Activated effector memory CD4-positive, alpha-beta T cell treated with anti-CD3 and anti-CD28 coated beads, Interleukin-2, amount 50 U/mL, for 16 hours (primary cell): ENCODE data around the gene FBXO11.
A peak's percentile ranks its signal among the peaks of the same experiment; 100 is the strongest.
"Not testable (repeated sequence)": the region's sequence is repeated elsewhere in the genome, so short reads cannot be mapped to it uniquely, and the experiment has no call there.

ENCODE experiments used
- DNase-seq: peaks from one replicate; pipeline ENCODE4 v3.0.0-alpha.2; 2020

Gene FBXO11

DNA sequence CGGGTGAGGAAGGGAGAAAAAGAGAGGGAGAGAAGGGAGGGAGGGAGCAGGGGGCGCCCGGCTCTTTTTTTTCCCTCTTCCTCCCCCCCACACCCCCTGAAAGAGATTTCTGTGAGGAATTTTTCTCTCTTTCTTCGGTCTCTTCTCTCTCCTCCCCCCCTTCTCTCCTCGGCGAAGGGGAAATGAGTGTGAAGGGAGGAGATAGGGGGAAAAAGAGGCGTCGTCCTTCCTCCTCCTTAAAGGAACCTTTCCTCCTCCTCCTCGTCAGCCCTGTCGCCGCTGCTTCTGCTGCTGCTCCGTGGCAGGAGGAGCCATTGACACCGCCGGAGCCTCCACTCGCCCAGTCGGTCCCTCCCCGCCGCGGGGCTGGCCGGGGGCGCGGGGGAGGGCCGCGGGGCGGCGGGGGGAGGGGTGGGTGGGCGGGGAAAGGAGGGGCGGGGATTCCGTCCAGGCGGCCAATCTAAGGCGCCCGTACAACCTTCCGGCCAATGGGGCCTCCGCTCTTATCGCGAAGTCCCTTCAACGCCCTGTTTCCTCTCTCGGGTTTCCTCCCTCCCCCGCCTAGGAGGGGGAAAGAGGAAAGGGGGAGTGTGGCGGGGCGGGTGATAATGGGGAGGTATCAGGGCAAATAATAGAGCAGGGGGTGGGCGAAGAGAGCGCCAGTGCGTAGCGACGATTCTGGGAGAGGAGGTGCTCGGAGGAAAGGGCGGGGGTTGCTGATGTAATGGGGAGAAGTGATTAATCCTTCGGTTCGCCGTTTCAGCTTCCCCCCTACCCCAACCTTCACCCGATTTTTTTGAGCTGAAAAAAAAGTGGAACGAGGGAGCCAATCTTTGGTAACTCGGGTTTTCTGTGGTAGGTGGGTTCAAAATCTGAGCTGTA is at the start of gene FBXO11:
FBXO11 (minus strand) TSS at position 342 of the 882 bp plus-strand sequence. CDS start 778 bp downstream, outside the sequence.
- peak; percentile 98 for DNase-seq

DNA sequence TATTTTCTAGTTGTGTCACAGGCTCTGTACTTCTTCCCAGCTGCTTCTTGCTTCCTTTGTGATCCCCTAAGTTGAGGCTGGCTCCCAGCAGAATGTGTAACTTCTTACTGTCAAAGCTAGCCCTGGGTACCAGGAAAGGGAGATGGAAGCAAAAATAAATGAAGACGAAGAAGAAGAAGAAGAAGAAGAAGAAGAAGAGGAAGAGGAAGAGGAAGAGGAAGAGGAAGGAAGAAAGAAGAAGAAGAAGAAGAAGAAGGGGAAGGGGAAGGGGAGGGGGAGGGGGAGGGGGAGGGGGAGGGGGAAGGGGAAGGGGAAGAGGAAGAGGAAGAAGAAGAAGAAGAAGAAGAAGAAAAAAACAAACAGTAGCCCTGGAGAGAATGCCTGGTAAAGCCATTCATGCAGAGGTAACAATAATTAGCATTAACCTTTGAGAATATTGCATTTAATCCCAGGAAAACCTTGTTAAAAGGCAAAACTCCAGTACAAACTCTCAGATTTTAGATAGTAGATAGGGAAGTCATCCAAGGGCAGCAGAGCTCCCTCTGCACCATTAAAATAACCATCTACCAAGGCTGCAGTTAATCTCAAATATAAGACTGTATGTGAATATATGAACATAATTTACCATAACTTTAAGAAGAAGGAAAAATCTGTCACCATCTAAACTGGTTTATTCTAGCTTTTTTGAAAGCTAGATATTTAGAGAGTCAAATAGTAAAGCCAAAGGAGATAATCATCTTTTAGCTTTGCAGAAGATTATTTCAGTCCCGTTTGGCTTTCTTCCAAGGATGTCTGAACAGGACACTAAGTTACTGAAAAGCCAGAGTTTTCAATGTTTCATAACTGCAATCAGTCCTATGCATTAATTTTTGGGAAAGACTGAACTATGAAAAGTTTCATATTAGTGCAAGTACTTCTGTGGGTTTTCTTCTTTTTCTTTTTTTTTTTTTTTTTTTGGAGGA is 44.3 kb upstream of the FBXO11 start:
- no peak for DNase-seq

DNA sequence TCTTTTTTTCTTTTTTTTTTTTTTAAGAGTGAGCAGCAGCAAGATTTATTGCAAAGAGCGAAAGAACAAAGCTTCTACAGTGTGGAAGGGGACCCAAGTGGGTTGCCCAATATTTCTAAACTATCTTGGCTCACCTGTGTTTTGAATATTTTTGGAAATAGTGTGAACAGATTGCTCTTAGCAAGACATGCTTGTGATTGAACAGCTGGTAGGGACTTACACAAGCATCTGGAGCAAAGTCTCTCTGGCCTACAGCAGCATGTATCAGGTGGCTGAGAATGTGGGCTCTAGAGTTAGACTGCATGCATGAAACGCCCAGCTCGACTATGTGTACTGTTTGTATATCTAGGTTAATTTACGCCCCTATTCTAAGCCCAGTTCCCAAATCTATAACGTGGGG is 40.3 kb upstream of the FBXO11 start:
- DNase-seq, result no peak

DNA sequence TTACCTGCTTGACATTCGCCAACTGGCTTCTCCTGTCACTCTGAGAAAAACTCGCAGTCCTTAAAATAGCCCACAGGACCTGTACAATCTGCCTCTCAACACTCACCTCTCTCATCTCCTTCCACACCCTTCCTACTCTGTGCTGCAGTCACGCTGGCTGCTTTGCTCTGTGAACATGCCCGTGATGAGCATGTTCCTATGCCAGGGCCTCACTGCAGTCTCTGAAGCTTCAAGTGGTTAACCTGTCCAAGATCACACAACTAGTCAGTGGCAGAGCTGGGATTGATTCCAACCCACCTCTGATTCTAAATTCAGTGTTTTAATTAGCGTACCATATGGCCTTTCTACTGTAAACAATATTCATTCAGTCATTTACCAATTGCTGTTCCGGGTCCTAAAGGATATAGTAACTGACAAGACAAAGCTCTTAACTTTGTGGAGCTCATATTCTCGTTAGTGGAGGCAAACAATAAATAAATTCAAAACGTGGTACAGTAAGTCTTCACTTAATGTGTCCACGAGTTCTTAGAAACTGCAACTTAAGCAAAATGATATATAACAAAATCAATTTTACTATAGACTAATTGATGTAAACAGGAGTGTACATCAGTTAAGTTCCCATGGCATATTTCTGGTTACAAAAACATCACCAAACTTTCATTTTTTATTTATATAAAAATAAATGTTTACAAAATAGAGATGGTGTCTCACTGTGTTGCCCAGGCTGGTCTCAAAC is 38.9 kb upstream of the FBXO11 start:
- DNase-seq, result no peak

GRCh38 chr2:47941936-47942335 is 35.6 kb upstream of the FBXO11 start:
- DNase-seq, result no peak

GRCh38 chr2:47937677-47938076 is 31.4 kb upstream of the FBXO11 start:
- no peak for DNase-seq

- no peak for DNase-seq
Measured at GRCh38 chr2:47935071-47935470, 28.8 kb upstream of the FBXO11 start.

DNA sequence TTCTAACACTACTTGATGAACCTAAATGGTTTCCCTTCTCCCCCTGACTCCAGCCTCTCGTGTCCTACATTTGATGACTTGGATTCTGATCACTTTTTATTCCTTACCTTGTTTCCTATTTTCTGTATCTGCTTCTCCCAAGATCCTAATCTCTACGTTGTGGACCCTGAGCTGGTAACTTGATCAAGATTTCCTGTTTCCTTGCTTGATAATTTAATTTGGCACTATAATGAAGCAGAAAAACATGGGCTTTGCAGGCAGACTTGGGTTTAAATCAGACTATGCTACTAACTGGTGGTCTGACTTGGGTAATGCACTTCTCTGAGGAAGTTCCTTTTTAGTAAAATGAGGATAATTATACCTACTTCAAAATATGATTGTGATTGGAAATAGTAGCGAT is 11.7 kb upstream of the FBXO11 start:
- no peak for DNase-seq

DNA sequence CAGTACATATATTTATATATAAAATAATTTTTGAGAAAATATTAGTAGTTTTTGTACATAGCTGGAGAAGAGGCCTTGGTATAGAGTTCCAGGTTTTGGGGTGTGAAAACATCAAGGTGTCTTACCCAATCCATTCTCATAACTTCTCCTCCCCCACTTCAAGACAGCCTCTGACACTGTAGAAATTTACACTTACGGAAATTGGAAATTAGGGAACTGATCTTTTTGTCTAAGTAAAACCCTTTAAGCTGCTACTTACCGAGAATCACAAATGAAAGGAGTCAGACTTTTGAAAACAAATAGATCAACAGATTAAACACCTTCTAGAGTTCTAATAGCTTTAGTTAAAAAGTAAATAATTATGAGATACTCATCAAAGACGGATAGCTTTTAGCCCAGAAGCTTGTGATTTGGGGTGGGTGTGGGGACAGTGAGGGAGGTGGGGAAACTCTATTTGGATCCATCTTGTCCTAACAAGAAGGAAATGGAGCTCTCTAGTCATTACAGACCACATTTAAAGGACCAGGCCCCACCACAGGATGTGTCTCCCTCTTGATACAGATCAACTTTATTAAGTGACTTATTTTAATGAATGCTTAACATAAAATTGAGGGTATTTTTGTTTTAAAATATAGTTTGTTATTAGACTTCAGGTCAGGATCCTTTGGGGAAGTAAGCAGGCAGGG is 11.1 kb upstream of the FBXO11 start:
- no peak for DNase-seq

GRCh38 chr2:47916412-47916811 is 10.1 kb upstream of the FBXO11 start:
- no peak for DNase-seq

DNA sequence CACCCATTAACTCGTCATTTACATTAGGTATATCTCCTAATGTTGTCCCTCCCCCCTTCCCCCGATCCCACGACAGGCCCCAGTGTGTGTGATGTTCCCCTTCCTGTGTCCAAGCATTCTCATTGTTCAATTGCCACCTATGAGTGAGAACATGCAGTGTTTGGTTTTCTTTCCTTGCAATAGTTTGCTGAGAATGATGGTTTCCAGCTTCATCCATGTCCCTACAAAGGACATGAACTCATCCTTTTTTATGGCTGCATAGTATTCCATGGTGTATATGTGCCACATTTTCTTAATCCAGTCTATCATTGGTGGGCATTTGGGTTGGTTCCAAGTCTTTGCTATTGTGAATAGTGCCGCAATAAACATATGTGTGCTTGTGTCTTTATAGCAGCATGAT is 4.4 kb upstream of the FBXO11 start:
- not testable (repeated sequence) for DNase-seq

DNA sequence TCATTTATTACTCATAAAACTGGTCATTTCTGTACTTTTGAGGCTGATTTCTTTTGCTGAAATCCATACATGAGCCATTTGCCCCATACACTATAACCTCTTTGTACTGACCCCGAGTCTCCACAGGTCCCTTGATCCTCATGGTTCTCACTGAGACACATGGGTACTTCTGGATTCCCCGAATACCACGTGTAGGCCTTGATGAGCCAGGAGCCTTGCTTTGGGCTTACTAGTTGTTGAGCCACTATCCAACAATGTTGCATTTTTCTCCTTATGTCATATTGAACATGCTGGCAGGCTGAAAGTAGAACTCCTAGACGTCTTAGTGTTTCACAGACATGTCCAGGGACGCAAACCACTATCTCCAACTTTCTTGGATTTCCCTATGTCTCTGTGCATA is 2.4 kb upstream of the FBXO11 start:
- DNase-seq, result no peak

- DNase-seq, result peak; percentile 80
Measured at GRCh38 chr2:47907039-47907781, 912 bp upstream of the FBXO11 start.

- DNase-seq, result peak; percentile 85
Measured at GRCh38 chr2:47905386-47906156, 727 bp downstream of the FBXO11 start.

- DNase-seq, result no peak
Measured at GRCh38 chr2:47903781-47904490, 2.4 kb downstream of the FBXO11 start.

GRCh38 chr2:47901892-47902291 is 4.4 kb downstream of the FBXO11 start:
- not testable (repeated sequence) for DNase-seq

DNA sequence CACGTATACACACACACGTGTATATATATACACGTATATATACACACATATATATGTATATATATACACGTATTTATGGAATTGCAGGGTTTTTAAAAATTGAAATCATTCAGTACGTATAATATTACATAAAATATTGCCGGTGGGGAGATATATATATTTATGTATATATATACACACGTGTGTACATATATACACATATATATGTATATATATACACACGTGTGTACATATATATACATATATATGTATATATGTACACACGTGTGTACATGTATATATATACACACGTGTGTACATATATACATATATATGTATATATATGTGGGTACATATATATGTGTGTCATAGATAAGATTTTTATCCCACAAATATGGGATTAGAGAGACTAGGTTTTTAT is 5.4 kb downstream of the FBXO11 start:
- DNase-seq, result no peak

GRCh38 chr2:47899915-47900816 is 6.1 kb downstream of the FBXO11 start:
- no peak for DNase-seq
